HAP-1 (cell line): ENCODE results near the gene SCNN1B.
A peak's percentile ranks its signal among the peaks of the same experiment; 100 is the strongest.

Experiments
- DNase-seq, 2 experiments: peaks; one replicate each; pipeline ENCODE4 v3.0.0-alpha.2; 2016 to 2020; ENCODE audit warnings: low spot score in 2 of 2
- H3K27me3 ChIP-seq: fragments of 250-450 bp; sonication (Bioruptor Pico); 2 replicates; pipeline ENCODE4 v1.5.1; 2020; ENCODE audit warnings: low read depth, mild to moderate bottlenecking, moderate library complexity
- H3K36me3 ChIP-seq: fragments of 250-450 bp; sonication (Bioruptor Pico); replicated peaks from 2 replicates; pipeline ENCODE4 v1.5.1; 2020; ENCODE audit warnings: mild to moderate bottlenecking
- H3K4me1 ChIP-seq: fragments of 250-450 bp; sonication (Bioruptor Pico); 2 replicates; pipeline ENCODE4 v1.5.1; 2020; ENCODE audit warnings: mild to moderate bottlenecking
- H3K4me3 ChIP-seq: fragments of 250-450 bp; sonication (Bioruptor Pico); 2 replicates; pipeline ENCODE4 v1.5.1; 2020; ENCODE audit warnings: mild to moderate bottlenecking, moderate library complexity
- H3K9me3 ChIP-seq: fragments of 250-450 bp; sonication (Bioruptor Pico); 2 replicates; pipeline ENCODE4 v1.5.1; 2020; ENCODE audit warnings: mild to moderate bottlenecking, moderate library complexity
- in situ Hi-C: fragments of 300-500 bp; cut with MboI; formaldehyde crosslinking; loops from 3 replicates; pipeline ENCODE4 v1.14.3; 2020; ENCODE audit warnings: low sequenced_read_pairs, inconsistent platforms, mixed read lengths

The SCNN1B gene

GRCh38 chr16:23278031-23278430 is 24.1 kb upstream of the SCNN1B start:
- Histone ChIP-seq H3K4me3 (no peak overlapping the region), H3K36me3 (no peaks in the 10 kb centered on the region), H3K27me3 (no peaks in the 10 kb centered on the region; the same call in 1 of the 2 replicates), H3K9me3 (no peaks in the 10 kb centered on the region), H3K4me1 (no peaks in the 10 kb centered on the region)
- in situ Hi-C loops = no loop called here
- no peak for DNase-seq

DNA sequence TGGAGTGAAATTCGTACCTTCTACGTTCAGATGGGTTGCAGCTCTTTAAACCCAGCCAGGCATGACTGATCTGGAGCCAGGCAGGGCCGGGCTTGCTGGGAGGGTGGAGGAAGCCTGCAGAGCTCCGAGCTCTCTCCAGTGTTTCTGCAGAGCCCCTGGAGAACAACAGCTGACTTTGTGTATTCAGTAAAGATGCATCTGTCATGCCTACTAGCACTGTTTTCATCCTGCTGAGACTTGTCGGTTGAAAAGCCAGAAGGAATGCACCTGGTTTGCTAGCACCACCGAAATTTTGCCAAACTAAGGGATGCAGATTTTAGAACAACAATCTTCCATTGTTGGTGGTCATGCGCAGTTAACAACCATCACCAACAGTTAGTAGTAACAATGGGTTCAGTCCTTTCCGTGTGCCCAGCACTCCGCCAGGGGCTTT is 22.4 kb upstream of the SCNN1B start:
- no peaks in the 10 kb centered on the region for H3K36me3 ChIP-seq
- H3K27me3 ChIP-seq = no peaks in the 10 kb centered on the region; the same call in 1 of the 2 replicates
- DNase-seq = no peak
- no peaks in the 10 kb centered on the region for H3K4me1 ChIP-seq
- in situ Hi-C loops = no loop called here
- no peaks in the 10 kb centered on the region for H3K9me3 ChIP-seq
- H3K4me3 ChIP-seq = no peak overlapping the region

GRCh38 chr16:23280483-23280967 is 21.6 kb upstream of the SCNN1B start:
- no peak overlapping the region for H3K4me3 ChIP-seq
- no peak for DNase-seq
- in situ Hi-C loops = no loop called here
- H3K27me3 ChIP-seq = no peaks in the 10 kb centered on the region; the same call in 1 of the 2 replicates
- no peaks in the 10 kb centered on the region for H3K9me3 ChIP-seq
- no peaks in the 10 kb centered on the region for H3K4me1 ChIP-seq
- H3K36me3 ChIP-seq = no peaks in the 10 kb centered on the region

GRCh38 chr16:23282568-23282967 is 19.5 kb upstream of the SCNN1B start:
- in situ Hi-C loops = no loop called here
- H3K9me3 ChIP-seq = no peaks in the 10 kb centered on the region
- no peak overlapping the region for H3K4me3 ChIP-seq
- H3K36me3 ChIP-seq = no peaks in the 10 kb centered on the region
- H3K4me1 ChIP-seq = no peaks in the 10 kb centered on the region
- no peak for DNase-seq
- H3K27me3 ChIP-seq = no peaks in the 10 kb centered on the region; the same call in 1 of the 2 replicates

GRCh38 chr16:23283571-23283970 is 18.5 kb upstream of the SCNN1B start:
- H3K4me1 ChIP-seq = no peaks in the 10 kb centered on the region
- H3K36me3 ChIP-seq = no peaks in the 10 kb centered on the region
- in situ Hi-C loops = no loop called here
- no peak for DNase-seq
- no peaks in the 10 kb centered on the region; the same call in 1 of the 2 replicates for H3K27me3 ChIP-seq
- H3K4me3 ChIP-seq = no peak overlapping the region
- H3K9me3 ChIP-seq = no peaks in the 10 kb centered on the region

GRCh38 chr16:23284584-23284983 is 17.5 kb upstream of the SCNN1B start:
- Histone ChIP-seq H3K27me3 (no peaks in the 10 kb centered on the region), H3K4me3 (no peak overlapping the region), H3K9me3 (no peaks in the 10 kb centered on the region), H3K36me3 (no peaks in the 10 kb centered on the region), H3K4me1 (no peaks in the 10 kb centered on the region)
- in situ Hi-C loops = no loop called here
- no peak for DNase-seq

DNA sequence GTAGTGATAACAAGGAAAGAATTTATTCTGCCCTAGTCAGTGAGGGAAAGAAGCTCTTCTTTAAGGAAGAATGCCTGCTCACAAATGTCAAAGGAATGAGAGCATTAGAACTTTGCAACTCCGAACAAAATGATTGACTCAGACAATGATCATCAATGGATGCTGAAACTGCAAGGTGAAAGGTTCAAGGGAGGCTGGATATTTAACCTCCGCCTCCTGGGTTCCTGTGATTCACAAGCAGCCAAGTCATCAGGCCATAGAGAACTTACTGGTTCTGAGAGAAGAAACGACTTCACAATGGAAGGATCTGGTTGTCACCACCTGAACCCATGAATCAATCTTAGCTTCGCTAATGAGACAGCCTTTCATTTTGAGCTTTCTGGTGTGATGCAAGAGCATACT is 16.0 kb upstream of the SCNN1B start:
- Histone ChIP-seq H3K4me1 (no peaks in the 10 kb centered on the region), H3K9me3 (no peaks in the 10 kb centered on the region), H3K27me3 (no peaks in the 10 kb centered on the region), H3K36me3 (no peaks in the 10 kb centered on the region), H3K4me3 (no peak overlapping the region)
- DNase-seq = no peak
- in situ Hi-C loops = no loop called here

DNA sequence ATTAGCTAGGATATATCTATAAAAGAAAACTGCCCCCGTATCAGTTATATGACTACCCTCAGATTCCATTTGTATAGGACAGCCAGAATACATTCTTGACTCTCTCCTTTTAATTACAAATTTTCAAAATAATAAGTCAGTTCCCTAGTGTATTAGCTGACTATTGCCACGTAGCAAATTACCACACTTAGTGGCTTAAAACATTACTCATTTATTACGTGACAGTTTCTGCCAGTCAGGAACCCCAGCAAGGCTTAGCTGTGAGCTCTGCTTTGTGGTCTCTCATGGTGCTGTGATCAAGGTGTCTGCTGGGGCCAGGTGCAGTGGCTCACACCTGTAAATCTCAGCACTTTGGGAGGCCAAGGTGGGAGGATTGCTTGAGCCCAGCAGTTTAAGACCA is 13.9 kb upstream of the SCNN1B start:
- Histone ChIP-seq H3K36me3 (no peaks in the 10 kb centered on the region), H3K4me1 (no peaks in the 10 kb centered on the region), H3K4me3 (no peak overlapping the region), H3K27me3 (no peaks in the 10 kb centered on the region), H3K9me3 (no peaks in the 10 kb centered on the region)
- no peak for DNase-seq
- in situ Hi-C loops = no loop called here

- Histone ChIP-seq H3K27me3 (no peaks in the 10 kb centered on the region), H3K9me3 (no peaks in the 10 kb centered on the region), H3K36me3 (no peaks in the 10 kb centered on the region), H3K4me3 (no peak overlapping the region), H3K4me1 (no peaks in the 10 kb centered on the region)
- no peak for DNase-seq
- in situ Hi-C loops = no loop called here
Measured at GRCh38 chr16:23288726-23289512, 13.2 kb upstream of the SCNN1B start.

- no peak for DNase-seq
- Histone ChIP-seq H3K9me3 (no peaks in the 10 kb centered on the region), H3K36me3 (no peaks in the 10 kb centered on the region), H3K4me3 (no peak overlapping the region), H3K27me3 (no peaks in the 10 kb centered on the region), H3K4me1 (no peaks in the 10 kb centered on the region)
- in situ Hi-C loops = no loop called here
Measured at GRCh38 chr16:23290189-23291062, 11.7 kb upstream of the SCNN1B start.

DNA sequence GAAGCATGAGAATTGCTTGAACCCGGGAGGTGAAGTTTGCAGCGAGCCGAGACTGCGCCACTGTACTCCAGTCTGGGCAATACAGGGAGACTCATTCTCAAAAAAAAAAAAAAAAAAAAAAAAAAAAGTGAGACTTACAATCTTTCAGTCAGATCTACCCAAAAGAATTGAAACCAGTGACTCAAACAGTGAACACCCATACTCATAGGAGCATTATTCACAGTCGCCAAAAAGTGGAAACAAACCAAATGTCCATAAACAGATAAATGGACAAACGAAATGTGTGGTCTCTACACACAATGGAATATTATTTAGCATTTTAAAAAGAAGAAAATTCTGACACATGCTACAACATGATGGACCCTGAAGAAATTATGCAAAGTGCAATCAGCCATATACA is 9.1 kb upstream of the SCNN1B start:
- Histone ChIP-seq H3K4me3 (no peak overlapping the region), H3K9me3 (no peaks in the 10 kb centered on the region), H3K4me1 (no peaks in the 10 kb centered on the region), H3K27me3 (no peaks in the 10 kb centered on the region), H3K36me3 (no peaks in the 10 kb centered on the region)
- DNase-seq = no peak
- in situ Hi-C loops = no loop called here

GRCh38 chr16:23294260-23294659 is 7.8 kb upstream of the SCNN1B start:
- Histone ChIP-seq H3K27me3 (no peaks in the 10 kb centered on the region), H3K4me1 (no peaks in the 10 kb centered on the region), H3K4me3 (no peak overlapping the region), H3K9me3 (no peaks in the 10 kb centered on the region), H3K36me3 (no peaks in the 10 kb centered on the region)
- no peak for DNase-seq
- in situ Hi-C loops = no loop called here

- H3K27me3 ChIP-seq = peaks cover 16% of the 10 kb centered on the region
- no peaks in the 10 kb centered on the region for H3K4me1 ChIP-seq
- H3K4me3 ChIP-seq = no peak overlapping the region
- H3K9me3 ChIP-seq = no peaks in the 10 kb centered on the region
- H3K36me3 ChIP-seq = no peaks in the 10 kb centered on the region
- in situ Hi-C loops = no loop called here
- peak in 1 of 2 experiments; percentile 42 for DNase-seq
Measured at GRCh38 chr16:23296994-23297393, 5.1 kb upstream of the SCNN1B start.
